Activated CD8-positive, alpha-beta memory T cell treated with anti-CD3 and anti-CD28 coated beads, Interleukin-2, amount 50 U/mL, for 24 hours (primary cell): Measurements from ENCODE around the gene DIPK1B.

Experiments
- DNase-seq: peaks from one replicate; pipeline ENCODE4 v3.0.0-alpha.2; 2020; ENCODE audit errors: extremely low read depth

The DIPK1B gene

DNA sequence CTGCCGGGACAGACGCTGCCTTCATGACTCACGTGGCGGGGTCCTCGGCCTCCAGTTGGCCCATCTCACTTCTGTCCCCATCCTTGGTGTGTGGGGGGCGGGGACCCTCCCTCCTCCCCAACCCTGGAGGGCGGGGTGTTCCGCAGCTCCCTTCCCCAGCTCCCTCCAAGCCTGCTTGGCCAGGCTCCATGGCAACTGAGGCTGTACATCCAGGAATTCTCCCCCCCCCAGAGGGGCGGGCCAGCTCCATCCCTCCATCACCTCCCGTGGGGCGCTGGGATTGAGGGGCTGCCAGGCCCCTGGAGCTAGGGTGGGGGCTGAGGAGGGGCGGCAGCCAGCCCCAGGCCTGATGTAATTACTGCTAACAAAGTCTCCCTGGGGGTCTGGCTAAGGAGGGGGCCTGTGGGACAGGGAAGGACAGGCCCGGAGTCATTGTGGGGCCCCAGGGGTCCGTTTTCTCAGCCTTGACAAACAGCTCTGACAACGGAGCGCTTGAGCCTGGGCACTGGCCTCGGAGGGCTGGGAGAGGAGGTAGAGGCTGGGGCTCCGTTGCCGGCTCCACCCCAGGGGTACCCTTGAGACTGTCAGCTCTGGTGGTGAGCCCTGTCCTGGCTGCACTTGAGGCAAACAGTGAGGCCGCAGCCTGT lies 8.0 kb downstream of the DIPK1B start:
- no peak for DNase-seq

GRCh38 chr9:136720898-136721338 lies 8.5 kb downstream of the DIPK1B start:
- DNase-seq: no peak

DNA sequence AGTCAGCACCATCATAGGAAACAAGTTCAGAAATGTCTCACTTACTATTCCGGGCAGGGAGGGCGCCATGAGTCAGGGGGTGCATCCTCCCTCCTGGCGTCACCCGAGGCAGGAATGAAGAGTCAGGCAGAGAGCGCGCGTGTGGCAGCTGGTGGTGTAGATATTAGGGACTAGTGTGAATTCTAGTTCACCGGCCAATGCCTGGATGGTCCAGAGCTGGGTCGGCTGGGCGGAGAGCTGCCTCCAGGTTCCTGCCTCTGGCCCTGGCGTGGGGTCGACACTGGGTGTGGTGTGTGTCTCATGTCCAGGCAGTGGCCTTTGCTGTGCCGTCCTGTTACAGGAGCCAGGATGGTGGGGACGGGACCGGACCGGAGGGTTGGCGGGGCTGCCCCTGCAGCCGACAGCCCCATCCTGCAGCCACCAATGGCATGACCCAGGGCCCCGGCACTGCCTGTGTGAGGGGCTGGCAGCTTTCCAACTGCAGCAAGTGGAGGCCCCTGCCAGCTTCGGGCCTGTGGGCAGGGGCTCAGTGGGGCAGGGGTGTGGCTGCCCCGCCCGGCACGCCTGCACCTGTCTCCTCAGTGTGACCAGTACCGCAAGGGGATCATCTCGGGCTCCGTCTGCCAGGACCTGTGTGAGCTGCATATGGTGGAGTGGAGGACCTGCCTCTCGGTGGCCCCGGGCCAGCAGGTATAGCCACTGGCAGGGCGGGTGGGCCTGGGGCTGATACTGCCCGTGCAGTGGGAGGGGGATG lies 9.1 kb downstream of the DIPK1B start:
- DNase-seq: no peak

- no peak for DNase-seq
Observed at GRCh38 chr9:136722093-136722968, 10.0 kb downstream of the DIPK1B start.

DNA sequence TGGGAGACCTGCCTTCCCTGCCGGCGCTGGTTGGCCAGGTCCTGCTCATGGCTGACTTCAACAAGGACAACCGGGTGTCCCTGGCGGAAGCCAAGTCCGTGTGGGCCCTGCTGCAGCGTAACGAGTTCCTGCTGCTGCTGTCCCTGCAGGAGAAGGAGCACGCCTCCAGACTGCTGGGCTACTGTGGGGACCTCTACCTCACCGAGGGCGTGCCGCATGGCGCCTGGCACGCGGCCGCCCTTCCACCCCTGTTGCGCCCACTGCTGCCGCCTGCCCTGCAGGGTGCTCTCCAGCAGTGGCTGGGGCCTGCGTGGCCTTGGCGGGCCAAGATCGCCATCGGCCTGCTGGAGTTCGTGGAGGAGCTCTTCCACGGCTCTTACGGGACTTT lies 10.6 kb downstream of the DIPK1B start:
- no peak for DNase-seq

DNA sequence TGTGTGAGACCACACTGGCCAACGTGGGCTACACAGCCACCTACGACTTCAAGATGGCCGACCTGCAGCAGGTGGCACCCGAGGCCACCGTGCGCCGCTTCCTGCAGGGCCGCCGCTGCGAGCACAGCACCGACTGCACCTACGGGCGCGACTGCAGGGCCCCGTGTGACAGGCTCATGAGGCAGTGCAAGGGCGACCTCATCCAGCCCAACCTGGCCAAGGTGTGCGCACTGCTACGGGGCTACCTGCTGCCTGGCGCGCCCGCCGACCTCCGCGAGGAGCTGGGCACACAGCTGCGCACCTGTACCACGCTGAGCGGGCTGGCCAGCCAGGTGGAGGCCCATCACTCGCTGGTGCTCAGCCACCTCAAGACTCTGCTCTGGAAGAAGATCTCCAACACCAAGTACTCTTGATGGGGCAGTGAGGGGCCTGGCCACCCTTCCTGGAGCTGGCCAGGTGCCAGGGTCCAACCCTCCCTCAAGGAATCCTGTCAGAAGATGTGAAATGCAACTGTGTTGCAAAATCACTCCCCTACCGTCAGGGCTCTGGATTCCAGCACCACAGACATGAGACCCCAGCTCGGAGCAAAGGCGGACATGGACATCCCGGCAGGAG lies 11.1 kb downstream of the DIPK1B start:
- DNase-seq: no peak

- no peak for DNase-seq
Observed at GRCh38 chr9:136723989-136724388, 11.6 kb downstream of the DIPK1B start.

GRCh38 chr9:136724772-136725171 lies 12.4 kb downstream of the DIPK1B start:
- no peak for DNase-seq

DNA sequence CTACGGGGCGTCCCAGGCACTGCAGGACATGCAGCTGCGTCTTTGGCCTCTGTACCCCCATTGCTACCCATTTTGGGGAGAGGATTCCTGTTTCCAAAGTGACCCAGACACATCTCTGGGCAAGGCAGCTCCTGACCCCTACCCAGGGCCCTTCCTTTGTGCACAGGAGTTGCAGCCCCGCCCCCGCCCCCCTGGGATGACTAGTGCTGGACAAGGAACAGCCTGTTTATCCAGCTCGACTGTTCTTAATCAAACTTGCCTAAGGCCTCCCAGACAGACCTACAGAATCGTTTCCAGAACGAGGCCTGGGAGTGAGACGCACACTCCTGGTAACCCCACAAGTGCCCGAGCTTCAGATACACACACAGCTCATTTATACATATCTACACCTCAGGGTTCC lies 13.2 kb downstream of the DIPK1B start:
- no peak for DNase-seq

GRCh38 chr9:136726118-136726517 lies 13.7 kb downstream of the DIPK1B start:
- no peak for DNase-seq

GRCh38 chr9:136726631-136727191 lies 14.3 kb downstream of the DIPK1B start:
- no peak for DNase-seq

GRCh38 chr9:136728080-136728547 lies 15.7 kb downstream of the DIPK1B start:
- peak; percentile 75 for DNase-seq

DNA sequence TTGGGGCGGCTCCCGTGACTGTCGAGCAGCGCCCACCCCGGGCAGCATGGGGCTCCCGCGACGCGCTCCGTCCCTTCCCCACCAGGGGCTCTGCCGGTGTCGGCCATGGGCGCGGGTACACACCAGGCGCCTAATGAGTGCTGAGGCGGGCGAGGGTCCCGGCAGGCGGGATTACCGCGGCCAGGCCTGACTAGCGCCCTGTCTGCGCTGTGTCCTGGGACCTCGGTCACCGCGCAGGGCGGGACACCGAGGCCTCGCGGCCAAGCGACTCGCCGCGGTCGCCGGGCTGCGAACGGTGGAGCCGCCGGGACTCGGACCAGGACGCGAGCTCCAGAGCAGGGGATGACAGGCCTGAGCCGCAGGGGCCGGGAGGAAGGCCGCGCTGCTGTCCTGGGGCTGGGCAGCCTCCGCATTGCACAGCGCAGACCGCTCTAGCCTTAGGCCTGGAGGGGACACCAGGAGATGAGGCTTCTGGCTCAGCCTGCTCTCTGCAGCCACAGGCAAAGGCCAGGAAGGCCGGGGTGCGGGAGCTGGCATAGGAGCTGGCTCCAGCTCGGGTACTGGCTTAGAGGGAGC lies 16.3 kb downstream of the DIPK1B start:
- no peak for DNase-seq

DNA sequence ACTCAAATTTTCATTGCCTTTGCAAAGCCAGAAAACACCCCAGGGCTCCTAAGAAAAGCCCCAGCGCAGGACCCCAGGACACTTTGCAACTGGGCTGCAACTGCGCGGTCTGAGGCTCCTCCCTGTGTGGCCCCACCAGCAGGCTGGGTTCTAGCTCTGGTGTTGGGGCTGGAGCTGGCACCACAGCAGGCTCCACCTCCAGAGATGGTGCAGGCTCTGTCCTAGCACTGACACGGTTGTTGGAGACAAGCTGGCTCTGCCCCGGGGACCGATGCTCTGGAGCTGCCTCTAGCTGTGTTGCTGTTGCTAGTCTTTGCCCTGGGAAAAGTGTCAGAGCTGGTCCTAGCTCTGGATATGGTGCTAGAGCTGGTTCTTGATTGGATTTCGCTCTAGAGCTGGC lies 16.8 kb downstream of the DIPK1B start:
- no peak for DNase-seq

DNA sequence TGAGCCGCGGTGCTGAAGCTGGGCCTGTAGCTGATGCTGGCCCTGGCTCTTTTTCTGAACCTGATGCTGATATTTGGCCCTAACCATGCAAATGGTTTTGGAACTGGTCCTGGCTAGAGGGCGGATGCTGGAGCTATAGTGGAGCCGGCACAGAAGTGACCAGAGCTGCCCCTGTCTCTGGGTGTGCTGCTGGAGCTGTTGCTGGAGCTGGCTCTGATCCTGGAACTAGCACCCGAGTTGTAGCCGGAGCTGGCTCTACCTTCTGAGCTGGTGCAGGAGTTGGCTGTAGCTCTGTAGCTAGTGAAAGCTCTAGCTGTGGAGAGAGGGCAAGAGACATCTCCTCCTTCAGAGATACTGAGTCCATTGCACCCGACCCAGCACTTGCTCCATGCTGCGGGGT lies 17.6 kb downstream of the DIPK1B start:
- DNase-seq: no peak

GRCh38 chr9:136732444-136733178 lies 20.2 kb downstream of the DIPK1B start:
- no peak for DNase-seq

DNA sequence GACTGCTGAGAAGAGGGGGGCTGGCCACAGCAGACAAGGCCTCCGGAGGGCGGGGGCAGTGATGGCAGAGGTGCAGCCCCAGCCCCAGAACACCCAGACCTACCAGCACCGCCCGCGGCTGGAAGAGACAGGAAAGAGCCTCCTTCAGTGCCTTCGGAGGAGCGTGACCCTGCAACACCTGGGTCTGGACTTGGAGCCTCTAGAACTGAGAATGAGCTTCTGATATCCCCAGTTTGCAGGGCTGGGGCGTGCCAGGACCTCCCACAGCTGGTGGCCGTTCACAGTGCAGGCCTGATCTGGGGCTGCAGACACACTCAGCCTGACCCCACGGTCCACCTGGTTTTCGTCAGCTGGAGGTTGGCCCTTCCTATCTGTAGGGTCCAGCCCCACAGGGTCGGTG lies 21.2 kb downstream of the DIPK1B start:
- DNase-seq: no peak

DNA sequence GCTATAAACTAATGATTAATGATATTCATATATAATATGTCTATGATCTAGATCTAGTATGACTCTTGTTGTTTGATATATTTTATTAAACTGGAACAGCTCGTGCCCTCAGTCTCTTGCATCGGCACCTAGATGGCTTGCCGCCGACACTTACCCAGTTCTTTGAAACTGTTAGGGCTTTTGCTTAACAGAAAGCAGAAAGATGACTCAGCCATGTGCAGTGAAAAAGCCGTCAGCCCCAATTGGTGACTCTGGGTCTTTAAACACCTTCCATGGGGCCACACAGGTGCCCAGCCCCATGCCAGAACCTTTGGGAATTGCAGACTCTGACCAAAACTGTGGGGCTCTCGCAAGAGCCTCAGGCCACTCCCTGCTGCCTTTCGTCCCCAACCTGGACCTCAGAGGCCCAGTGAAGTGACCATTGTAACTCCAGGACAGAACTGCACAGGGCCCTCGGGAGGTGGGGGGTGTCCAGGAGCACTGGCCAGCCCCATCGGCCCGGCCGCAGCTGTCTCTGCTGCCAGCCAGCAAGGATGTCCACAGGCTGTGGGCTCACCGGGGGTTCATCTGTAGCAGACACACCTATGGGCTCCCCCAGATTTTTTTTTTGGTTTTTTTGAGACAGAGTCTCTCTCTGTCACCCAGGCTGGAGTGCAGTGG lies 22.6 kb downstream of the DIPK1B start:
- no peak for DNase-seq

- DNase-seq: no peak
Observed at GRCh38 chr9:136735812-136736480, 23.6 kb downstream of the DIPK1B start.
